ENCODE data around the gene ARHGAP33. TPM values are rescaled to one million over a fixed set of nuclear protein-coding genes. Genes with fewer than 3 reads are reported as not detected.

ARHGAP33 gene
- total and polyA plus RNA-seq, 4 donors: 3.1 to 16.6 (median 12.2) TPM

DNA sequence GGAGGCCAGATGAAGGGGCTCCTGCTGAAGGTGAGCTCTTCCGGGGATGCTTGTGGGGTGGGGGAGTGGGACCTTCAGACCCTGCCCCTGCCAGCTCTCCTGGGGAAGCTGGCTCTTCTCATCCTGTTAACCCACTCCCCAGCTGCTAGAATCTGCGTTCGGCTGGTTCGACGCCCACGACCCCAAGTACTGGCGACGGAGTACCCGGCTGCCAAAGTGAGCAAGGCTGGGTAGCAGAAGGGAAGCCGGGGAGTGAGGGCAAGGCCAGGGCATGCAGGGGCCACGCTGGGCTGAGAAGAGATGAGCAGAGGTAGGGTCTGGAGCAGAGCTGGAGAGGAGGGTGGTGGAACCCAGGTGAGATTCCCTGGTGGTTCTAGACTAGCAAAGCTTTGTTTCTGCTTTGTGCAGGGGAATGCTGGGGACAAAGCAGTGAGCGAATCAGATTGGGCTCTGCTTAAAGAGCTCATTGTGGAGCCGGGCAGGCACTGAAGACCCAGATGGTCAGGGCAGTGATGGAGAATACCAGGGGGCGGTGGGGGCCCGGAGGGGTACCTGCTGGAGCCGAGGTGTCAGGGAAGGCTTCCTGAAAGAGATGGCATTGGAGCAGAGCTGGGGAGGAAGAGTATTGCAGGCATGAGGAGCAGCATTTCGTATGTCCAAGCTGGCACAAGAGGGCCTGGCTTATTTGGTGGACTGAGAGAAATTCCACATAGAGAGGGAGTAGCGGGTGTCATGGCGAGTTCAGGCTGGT, 47.2 kb upstream of the ARHGAP33 start:
- DNase-seq: no peak
- H3K27me3 ChIP-seq (ENCODE audit: control insufficient read depth in 3 of 3, insufficient read depth in 3 of 3, low read length in 2 of 3): no peaks in the 10 kb centered on the region
- no peak overlapping the region for H3K4me3 ChIP-seq
- H3K36me3 ChIP-seq (ENCODE audit: control insufficient read depth in 4 of 4, insufficient read depth in 4 of 4, low read length in 4 of 4): peaks cover 15 to 95% (median 45%) of the 10 kb centered on the region in 4 donors
- WGBS, 2 donors: 94 to 97% methylated on average over 19 of the region's 19 CpGs
- H3K4me1 ChIP-seq (ENCODE audit: control insufficient read depth in 5 of 5, insufficient read depth in 5 of 5, low read length in 5 of 5): no peaks in the 10 kb centered on the region
- H3K9ac ChIP-seq (ENCODE audit: insufficient read depth in 1 of 2, low read length in 2 of 2): no peak overlapping the region
- TF ChIP-seq CTCF (IDR thresholded peaks at IDR 0.05; ENCODE audit: control extremely low read depth, extremely low read depth): no peak
- no peak for ATAC-seq (ENCODE audit: insufficient read depth, low FRiP score)
- H3K27ac ChIP-seq (ENCODE audit: low read depth in 1 of 2, low read length in 1 of 2): no peak overlapping the region
- no peaks in the 10 kb centered on the region for H3K9me3 ChIP-seq (ENCODE audit: control insufficient read depth in 4 of 4, insufficient read depth in 3 of 4, low read length in 3 of 4)

GRCh38 chr19:35729021-35729420, 46.3 kb upstream of the ARHGAP33 start:
- Histone ChIP-seq H3K27me3 (ENCODE audit: control insufficient read depth in 3 of 3, insufficient read depth in 3 of 3, low read length in 2 of 3) (no peaks in the 10 kb centered on the region), H3K36me3 (ENCODE audit: control insufficient read depth in 4 of 4, insufficient read depth in 4 of 4, low read length in 4 of 4) (peaks cover 9 to 94% (median 42%) of the 10 kb centered on the region in 4 donors), H3K9ac (ENCODE audit: insufficient read depth in 1 of 2, low read length in 2 of 2) (no peak overlapping the region), H3K4me3 (no peak overlapping the region), H3K4me1 (ENCODE audit: control insufficient read depth in 5 of 5, insufficient read depth in 5 of 5, low read length in 5 of 5) (no peaks in the 10 kb centered on the region), H3K9me3 (ENCODE audit: control insufficient read depth in 4 of 4, insufficient read depth in 3 of 4, low read length in 3 of 4) (no peaks in the 10 kb centered on the region), H3K27ac (ENCODE audit: low read depth in 1 of 2, low read length in 1 of 2) (no peak overlapping the region)
- no peak for TF ChIP-seq CTCF (IDR thresholded peaks at IDR 0.05; ENCODE audit: control extremely low read depth, extremely low read depth)
- 92 to 95% methylated on average over 18 of the region's 18 CpGs for WGBS, 2 donors
- DNase-seq: no peak
- no peak for ATAC-seq (ENCODE audit: insufficient read depth, low FRiP score)

DNA sequence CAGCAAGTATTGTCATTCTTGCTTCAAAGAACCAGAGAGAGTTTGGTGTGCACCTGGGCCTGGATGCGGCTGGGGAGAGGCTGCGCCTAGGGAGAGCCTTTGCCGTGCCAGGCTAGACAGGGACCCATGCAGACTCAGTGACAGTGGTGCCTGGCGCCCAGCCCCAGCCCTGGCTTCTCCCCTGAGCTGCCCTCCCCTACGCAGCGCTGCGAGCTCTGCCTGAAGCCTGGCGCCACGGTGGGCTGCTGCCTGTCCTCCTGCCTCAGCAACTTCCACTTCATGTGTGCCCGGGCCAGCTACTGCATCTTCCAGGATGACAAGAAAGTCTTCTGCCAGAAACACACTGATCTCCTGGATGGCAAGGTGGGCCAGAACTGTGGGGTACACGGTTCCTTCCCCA, 45.6 kb upstream of the ARHGAP33 start:
- no peak for TF ChIP-seq CTCF (IDR thresholded peaks at IDR 0.05; ENCODE audit: control extremely low read depth, extremely low read depth)
- Histone ChIP-seq H3K27ac (ENCODE audit: low read depth in 1 of 2, low read length in 1 of 2) (no peak overlapping the region), H3K9ac (ENCODE audit: insufficient read depth in 1 of 2, low read length in 2 of 2) (no peak overlapping the region), H3K36me3 (ENCODE audit: control insufficient read depth in 4 of 4, insufficient read depth in 4 of 4, low read length in 4 of 4) (peaks cover 5 to 90% (median 39%) of the 10 kb centered on the region in 4 donors), H3K27me3 (ENCODE audit: control insufficient read depth in 3 of 3, insufficient read depth in 3 of 3, low read length in 2 of 3) (no peaks in the 10 kb centered on the region), H3K9me3 (ENCODE audit: control insufficient read depth in 4 of 4, insufficient read depth in 3 of 4, low read length in 3 of 4) (no peaks in the 10 kb centered on the region), H3K4me3 (no peak overlapping the region), H3K4me1 (ENCODE audit: control insufficient read depth in 5 of 5, insufficient read depth in 5 of 5, low read length in 5 of 5) (no peaks in the 10 kb centered on the region)
- no peak for ATAC-seq (ENCODE audit: insufficient read depth, low FRiP score)
- 92 to 94% methylated on average over 11 of the region's 11 CpGs for WGBS, 2 donors
- no peak for DNase-seq

Data from lung (tissue), 12 donors.